GM19372 (cell line): ENCODE results near the gene COPB1.

Experiments used
- ATAC-seq: cut with Tn5 transposase; IDR thresholded peaks from one replicate; pipeline ENCODE4 v1.9.1; 2021; ENCODE audit warnings: mild to moderate bottlenecking, low read depth, moderate library complexity; ENCODE audit not compliant: unreplicated experiment

Gene COPB1

DNA sequence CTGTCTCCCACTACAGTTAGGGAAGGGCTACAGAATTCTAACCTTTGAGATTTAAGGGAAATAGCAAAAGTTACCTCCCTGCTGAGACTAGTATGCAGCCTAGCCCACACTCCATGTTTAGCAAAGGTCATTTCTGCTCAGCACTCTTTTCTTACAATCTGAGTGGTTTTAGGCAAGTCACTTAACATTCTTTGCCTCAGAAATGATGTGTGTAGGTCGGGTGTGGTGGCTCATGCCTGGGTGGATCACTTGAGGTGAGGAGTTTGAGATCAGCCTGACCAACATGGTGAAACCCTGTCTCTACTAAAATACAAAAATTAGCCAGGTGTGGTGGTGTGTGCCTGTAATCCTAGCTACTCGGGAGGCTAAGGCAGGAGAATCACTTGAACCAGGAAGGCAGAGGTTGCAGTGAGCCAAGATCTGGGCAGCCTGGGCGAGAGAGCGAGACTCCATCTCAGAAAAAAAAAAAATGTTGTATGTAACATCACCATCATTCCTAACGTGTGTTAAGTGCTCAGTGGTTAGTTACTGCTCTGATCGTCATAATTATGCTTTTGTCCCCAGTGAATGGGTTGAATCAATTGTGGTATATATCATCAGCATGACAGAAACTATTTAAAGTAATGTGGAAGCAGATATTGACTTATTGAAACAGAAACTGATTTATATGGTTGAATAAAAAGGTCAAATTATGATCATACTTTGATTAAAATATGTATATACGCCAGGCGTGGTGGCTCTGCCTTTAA is 55.0 kb downstream of the COPB1 start:
- no peak for ATAC-seq

DNA sequence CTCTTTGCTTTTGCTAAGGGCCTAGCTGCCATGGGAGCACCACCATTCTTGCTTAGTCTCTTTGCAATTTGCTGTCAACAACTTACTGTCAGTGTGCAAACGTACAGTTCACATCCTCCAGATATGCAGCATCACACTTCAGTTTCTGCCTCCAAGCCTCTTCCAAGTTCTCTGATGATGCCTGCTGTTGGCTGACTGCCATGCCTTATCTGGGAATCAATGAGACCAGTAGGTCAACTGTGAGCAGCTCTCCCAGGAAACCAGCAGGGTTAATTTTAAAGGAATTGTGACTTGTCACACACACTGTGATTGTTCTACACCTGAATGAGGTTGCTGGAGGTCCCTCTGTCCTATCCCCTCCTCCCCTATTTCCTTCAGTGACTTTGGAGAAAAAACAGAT is 56.0 kb downstream of the COPB1 start:
- ATAC-seq: no peak

DNA sequence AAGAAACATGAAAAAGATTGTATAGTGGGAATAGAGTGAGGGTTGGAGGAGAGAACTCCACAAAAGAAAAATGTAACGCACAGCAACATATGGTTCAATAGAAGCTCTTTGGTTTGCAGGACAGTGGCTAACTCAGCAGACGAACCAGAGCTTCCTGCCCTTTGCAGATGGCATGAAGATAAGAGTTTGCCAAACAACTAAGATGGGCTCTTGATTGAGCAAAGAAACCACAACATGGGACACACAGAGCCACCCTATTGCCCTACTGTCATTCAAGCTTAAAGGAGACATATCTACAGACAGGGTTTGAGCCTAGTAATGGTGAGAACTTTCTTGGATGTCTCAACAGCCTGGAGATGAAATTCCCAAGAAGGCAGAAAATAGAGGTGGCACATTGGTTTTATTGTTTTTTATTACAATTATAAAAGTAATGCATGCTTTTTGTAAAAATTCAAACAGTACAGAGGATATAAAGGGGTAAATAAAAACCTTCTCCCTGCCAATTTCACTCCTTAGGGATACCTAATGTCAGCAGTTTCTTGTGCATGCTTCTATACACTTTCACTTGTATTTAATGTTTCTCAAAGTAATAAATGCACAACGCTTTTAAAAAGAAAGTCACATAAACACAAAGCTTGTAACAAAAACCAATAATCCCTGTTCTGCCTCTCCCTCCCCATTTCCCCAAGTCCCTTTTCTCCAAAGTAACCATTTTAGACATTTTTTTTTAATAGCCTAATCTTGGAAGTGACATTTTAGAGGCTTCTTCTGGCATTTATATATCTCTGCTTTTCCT is 63.7 kb downstream of the COPB1 start:
- no peak for ATAC-seq

DNA sequence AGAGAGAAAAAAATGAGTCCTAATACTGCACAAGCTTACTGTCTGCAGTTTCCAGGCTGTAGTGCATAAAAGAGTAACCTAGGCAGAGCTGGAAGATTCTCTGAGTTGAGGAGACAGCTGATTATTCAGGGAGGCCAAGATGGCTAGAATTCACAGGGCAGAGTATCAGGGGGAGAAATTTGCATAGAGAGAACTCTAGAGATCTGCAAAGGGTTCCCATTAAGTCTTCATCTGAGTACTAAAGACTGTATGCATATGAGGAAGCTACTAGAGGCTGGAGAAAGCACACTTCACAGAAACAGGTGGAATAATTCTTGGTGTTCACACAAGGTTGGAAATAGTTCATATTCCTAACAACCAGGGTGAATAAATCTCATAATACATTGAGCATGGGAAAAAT is 74.0 kb downstream of the COPB1 start:
- no peak for ATAC-seq

DNA sequence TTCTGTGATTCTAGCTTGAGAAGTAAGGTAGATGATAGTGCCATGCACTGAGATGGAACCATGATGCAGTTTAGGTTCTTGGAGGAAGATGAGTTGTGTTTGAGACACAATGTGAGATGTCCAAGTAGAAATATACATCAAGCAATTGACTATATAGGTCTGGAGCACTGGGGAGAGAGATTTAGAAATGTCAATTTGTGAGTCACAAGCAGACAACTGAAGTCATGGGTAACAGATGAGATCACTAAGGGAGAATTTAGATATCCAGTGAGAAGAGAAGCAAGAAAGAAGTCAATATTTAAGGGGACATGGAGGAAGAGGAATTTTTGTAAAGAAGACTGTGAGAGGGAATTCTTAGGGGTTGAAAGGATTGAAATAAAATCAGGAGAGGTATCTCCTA is 75.5 kb downstream of the COPB1 start:
- ATAC-seq: no peak

DNA sequence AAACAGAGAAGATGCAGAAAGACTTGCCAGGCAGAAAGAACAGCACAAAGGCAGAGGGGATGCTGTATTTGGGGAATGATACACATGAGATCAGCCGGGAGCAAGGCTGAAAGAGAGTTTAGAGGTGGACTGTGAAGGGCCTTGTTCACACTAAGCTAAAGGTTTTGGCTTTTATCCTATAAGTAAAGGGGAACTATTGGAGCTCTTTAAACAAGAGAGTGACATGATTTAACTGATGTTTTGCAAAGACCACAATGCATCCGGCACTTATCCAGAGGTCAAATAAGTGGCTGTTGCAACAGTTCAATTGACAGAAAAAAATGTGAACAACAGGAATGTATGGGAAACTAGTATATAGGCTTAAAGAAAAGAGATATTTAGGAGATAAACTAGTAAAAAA is 76.0 kb downstream of the COPB1 start:
- ATAC-seq: no peak

DNA sequence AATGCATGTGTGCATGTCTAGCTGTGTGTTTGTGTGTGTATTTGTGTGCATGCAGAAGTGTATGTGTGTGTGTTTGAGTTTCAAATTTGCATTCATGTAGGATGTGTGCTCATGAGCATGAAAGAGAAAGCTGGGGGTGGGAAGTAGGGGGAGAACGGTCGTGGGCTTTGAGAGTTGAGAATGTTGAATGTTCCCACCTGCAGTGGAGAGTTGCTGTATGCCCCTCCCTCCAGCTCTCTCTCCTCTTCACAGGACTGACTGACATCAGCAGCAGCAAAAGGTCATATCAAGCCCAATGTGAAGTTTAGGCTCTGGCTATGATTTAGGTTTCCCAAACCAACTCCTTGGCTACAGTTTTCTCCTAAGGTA is 76.8 kb downstream of the COPB1 start:
- no peak for ATAC-seq

DNA sequence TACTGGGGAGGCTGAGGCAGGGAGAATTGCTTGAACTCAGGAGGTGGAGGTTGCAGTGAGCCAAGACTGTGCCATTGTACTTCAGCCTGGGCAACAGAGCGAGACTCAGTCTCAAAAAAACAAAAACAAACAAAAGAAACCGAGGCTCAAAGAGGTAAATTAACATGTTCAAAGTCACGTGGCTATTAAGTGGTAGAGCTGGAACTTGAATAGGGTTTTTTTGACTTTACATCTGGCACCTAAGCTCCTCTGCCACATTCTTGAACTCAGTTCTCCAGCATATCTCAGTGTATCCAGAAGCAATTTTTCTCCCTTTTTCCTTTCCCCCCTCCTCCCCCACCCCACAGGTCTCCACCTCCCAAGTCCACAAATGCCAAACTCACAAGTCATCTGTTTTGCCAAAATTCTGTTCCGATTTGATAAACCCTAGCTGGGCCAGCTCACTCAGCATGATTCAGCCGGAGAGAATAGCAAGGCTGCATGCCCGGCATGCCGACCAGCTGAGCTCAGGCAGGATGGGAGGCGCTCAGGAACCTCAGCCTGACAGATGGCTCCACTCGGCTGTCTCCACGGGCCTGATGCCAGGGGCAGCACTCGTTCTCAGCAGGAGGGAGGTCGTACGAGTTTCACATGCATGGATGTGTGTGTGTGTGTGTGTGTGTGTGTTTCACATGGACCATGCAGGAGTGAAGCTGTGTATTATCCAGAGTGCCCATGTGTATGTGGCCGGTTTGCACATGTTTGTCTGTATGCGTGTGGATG is 77.4 kb downstream of the COPB1 start:
- no peak for ATAC-seq

DNA sequence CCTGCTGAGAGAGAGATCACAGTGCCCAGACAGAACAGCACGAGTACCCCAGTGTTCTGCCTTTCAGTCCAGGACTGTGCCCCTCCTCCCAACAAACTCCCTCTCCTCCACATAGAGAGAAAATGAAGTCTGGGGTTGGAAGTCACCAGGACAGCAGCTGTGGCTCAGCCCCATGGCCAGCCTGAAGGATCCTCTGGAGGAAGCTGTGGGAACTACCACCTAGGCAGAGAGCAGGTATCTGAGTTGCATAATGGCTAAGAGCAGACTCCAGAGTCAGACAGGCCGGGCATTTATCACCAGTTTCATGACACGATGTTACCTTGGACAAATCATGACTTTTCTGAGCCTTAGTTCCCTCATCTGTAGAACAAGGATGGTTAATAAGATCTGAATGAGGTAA is 79.4 kb downstream of the COPB1 start:
- ATAC-seq: no peak

DNA sequence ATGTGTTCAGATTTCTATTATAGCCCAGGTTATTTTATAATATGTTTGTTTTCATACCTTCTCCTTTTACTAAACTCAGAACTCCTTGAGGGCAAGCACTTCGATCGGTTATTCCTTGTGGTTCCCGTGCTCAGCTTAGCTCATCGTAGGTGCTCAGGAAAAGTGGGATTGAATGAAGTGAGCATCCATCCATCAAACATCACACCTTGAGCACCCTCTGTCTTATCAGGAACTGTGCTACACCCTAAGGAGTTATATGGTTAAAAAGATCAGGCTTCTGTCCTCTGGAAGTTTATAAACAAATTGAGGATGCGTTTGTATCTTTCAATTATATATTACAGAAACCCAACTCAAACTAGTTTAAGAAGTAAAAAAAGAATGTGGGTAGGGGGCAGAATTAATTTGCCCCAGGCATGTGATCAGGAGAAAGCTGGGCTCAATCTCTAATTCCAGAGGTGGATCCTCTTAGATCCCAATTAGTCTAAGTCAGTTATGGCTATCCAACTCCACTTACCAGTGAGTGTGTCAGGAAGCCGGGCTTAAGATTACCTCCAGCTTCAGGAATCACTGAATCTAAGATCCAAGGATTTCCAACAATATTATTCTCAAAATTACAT is 80.7 kb downstream of the COPB1 start:
- no peak for ATAC-seq

DNA sequence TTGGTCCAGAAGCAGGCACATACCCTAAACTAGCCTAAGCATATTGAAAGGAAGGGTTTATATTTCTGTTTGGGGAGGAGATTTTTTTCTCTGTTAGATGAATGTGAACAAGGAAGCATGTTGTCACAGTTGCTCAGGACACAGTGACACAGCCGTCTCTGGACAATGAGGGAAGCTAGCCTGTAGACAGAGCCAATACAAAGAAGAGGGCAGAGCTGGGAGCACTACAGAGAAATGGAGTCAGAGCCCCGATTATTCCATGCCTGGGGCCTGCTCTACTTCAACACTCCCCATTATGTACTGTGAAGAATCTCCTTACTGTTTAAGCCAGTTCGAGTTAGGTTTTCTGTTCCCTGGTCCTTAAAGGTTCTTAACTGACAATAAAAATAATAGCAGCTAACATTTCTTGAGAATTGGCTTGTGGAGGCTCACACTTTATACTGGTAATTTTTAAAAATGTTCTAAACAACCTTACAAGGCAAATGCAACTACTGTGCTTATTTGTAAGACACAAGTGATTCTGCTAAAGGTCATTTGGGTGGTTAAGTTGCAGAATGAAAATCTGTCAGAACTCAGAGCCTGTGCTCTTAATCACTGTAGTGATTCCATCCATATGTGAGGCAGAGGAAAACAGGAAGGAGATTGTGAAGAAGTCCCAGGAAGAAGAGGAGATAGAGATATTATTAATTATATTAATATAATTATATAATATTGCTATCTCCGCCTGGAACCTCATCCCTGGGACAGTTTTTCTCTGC is 81.8 kb downstream of the COPB1 start:
- no peak for ATAC-seq

DNA sequence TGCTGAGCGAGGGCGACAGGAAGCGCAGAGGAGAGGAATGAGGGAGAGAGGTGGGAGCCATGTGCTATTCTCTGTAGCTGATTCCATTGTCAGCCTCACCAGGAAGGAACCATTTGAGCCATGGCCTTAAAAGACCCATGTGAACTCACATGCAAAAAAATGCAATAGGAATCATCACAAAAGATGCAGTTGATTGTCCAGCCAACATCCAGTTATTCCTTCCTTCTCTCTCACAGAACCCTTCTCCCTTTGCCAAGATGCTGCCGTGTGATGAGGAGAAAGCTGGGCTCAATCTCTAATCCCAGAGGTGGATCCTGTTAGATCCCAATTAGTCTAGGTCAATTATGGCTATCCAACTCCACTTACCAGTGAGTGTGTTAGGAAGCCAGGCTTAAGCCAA is 82.4 kb downstream of the COPB1 start:
- ATAC-seq: no peak

DNA sequence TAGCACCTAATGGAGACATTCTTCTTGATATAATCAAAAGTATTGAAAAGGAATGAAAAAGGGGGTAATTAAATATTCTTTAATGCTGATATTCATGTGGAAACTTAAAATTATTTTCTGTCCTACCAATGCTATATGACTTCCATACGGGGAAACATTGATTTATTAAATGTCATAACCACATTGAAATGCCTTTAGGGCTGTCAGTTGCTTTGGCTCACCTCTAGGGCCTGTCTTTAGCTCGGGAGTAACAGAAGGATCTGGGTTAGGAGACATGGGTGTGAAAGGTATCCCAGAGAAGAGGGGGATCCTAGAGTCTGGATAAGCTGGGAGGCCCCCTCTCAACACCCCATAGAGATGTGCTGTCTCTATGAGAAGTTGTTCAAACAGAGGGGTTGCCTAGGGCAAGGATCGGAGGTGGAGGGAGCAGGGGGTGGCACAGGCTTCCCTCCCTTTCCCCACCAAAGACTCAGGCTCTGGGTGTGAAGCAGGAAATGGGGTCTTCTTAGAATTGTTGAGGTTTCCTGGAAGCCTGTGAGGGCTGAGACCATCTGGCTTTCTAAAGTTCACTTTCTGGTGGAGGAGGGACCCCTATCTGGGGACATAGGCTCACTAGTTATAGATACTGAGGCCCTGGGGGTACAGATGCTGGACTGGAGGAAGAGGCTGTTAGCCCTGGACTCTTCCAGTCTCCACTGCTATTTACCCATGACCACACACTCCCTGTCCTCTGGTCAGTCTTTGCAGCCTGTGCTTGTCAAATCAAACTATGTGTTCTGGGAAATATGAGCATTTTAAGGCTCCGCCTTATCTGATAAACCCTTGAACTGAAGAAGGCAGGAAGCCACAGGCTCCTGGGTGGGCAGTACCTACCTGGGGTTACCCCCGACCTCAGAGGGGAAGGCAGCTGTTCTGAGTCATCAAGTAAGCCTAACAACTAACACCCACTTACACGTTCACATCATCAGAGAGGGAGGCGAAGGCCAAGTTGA is 84.8 kb downstream of the COPB1 start:
- no peak for ATAC-seq

DNA sequence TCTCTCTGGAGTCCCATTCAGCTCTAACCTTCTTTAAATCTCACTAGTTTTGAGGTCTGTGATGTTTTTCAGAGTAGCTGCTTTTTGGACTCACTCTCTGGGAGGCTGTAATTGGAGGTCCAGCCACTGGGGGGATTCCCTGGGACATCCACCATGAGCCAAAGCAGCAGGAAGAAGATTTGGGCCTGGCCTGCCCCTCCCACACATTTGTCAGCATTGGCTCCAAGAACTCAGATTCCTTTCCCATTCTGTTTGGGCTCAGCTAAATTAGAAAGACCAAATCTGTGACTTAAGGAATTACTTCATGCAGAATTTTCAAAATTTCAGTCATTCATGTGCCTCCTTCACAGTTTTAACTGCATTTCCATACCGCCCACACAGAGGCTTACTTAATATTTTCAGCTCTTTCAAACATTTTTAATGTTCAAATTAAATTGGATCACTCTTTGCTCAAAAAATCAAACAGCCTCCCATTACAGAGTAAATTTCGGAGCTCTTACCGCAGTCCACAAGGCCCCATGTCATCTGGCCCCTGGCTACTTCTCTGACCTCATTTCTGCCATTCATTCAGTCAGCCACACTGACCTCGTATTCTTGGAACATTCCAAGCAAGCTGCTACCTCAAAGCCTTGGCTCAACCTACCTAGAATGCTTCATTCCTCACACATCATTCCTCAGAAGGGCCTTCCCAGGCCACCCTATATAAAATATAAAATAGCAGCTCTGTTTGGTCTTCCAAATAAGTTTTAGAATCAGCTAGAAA is 86.1 kb downstream of the COPB1 start:
- no peak for ATAC-seq

DNA sequence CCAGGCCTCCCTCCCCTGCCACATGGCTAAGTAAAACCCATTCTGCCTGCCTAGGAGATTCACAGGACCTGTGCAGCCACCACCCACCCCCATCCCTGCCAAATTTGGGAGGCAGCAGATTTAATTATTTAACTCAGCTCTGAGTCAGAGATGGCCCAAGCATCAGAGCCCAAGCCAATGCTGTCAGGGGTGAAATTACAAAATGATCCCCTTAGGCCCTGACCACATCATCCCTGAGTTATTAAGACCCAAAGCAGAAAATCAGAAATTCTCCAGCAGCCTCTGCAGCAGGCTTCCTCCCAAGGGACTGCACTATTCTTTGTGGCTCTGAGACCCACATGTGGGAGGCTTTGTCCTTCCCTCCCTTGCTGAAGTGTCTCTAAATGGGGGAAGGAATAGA is 87.8 kb downstream of the COPB1 start:
- ATAC-seq: no peak

DNA sequence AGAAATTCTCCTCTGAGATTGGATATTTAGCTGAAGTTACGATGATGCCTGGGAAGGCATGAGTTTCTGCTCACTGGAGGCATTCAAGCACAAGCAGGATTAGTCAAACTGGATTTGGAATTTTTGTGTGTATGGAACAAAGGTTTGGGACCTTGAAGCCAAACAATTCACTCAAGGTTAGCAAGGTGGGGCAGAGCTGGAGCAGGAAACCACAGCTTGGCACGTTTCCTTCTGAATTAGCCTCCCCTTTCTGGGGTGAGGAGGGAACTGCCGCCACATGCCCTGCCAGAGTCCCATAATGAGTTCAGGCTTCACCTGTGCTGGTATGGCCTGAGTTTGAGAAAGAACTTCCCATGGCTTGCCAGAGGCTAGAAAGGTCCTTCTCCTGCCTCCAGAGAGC is 89.7 kb downstream of the COPB1 start:
- no peak for ATAC-seq

DNA sequence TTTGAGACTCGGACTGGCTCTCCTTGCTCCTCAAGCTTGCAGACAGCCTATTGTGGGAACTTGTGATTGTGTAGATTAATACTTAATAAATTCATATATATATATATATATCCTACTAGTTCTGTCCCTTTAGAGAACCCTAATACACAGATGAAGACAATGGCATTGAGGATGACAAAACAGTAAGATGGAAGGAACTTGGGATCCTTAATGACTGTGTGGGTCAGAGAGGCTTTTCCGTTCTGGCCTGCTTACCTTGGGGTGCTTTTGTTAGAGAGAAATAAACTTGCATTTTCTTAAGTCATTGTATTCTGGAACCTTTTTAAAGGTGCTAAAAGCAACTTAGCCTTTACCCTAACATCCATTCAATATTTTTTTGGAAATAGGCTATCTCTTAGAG is 91.0 kb downstream of the COPB1 start:
- no peak for ATAC-seq
